Tibial artery (tissue), 4 donors: ENCODE data around the gene TCP11L2.

ENCODE experiments used
- DNase-seq, 2 donors: peaks; one replicate each; pipeline ENCODE4 v3.0.0-alpha.2; 2019
- H3K27ac ChIP-seq, 2 donors: fragments of 200-600 bp; sonication (generic) in 1 of 2; 1 replicate in 1 of 2; 2 replicates in 1 of 2; pipeline ENCODE4 v1.5.1; 2018 to 2019; ENCODE audit warnings: mild to moderate bottlenecking in 1 of 2
- H3K27me3 ChIP-seq, 2 donors: fragments of 200-600 bp; sonication (generic) in 1 of 2; one replicate each; pipeline versions ENCODE4 v1.5.1 to v1.6.0; 2016 to 2019
- H3K36me3 ChIP-seq, 3 donors: fragments of 200-600 bp; sonication (generic) in 2 of 3; one replicate each; pipeline ENCODE4 v1.5.1; 2016 to 2019; ENCODE audit warnings: mild to moderate bottlenecking in 2 of 3
- H3K4me1 ChIP-seq, 4 donors: fragments of 200-600 bp; sonication (generic) in 2 of 4; 1 replicate in 3 of 4; 2 replicates in 1 of 4; pipeline ENCODE4 v1.5.1; 2016 to 2019
- H3K4me3 ChIP-seq, 2 donors: fragments of 200-600 bp; sonication (generic) in 1 of 2; 1 replicate in 1 of 2; 2 replicates in 1 of 2; pipeline ENCODE4 v1.5.1; 2018 to 2019; ENCODE audit warnings: mild to moderate bottlenecking in 2 of 2
- H3K9me3 ChIP-seq, 3 donors: fragments of 200-600 bp; sonication (generic) in 1 of 3; one replicate each; pipeline ENCODE4 v1.5.1; 2016 to 2019
- CTCF ChIP-seq, 2 experiments: fragments of 200-600 bp in 1 of 2; fragments of 450-650 bp in 1 of 2; IDR thresholded peaks; one replicate each; pipeline ENCODE4 v1.5.1; 2017 to 2019; ENCODE audit warnings: antibody characterized with exemption in 2 of 2, mild to moderate bottlenecking in 1 of 2, moderate library complexity in 1 of 2
- intact Hi-C: fragments of 100-400 bp; cut with DNase I; formaldehyde crosslinking; loops from one replicate; pipeline ENCODE4 v1.15.0; 2023; ENCODE audit warnings: low total_unique reads

Gene TCP11L2

GRCh38 chr12:106271575-106272505 lies 30.7 kb upstream of the TCP11L2 start:
- no peak for TF ChIP-seq CTCF (IDR thresholded peaks at IDR 0.05)
- H3K27ac ChIP-seq = no peak overlapping the region
- no peak for DNase-seq
- H3K9me3 ChIP-seq = no peaks in the 10 kb centered on the region
- no peak overlapping the region for H3K4me3 ChIP-seq
- H3K27me3 ChIP-seq = no peaks in the 10 kb centered on the region
- intact Hi-C loops = no loop called here
- no peaks in the 10 kb centered on the region for H3K4me1 ChIP-seq
- H3K36me3 ChIP-seq = no peaks in the 10 kb centered on the region

- TF ChIP-seq CTCF (IDR thresholded peaks at IDR 0.05) = no peak
- intact Hi-C loops = no loop called here
- H3K4me3 ChIP-seq = no peak overlapping the region
- H3K27ac ChIP-seq = no peak overlapping the region
- H3K27me3 ChIP-seq = no peaks in the 10 kb centered on the region
- no peaks in the 10 kb centered on the region for H3K36me3 ChIP-seq
- DNase-seq = no peak
- no peaks in the 10 kb centered on the region for H3K4me1 ChIP-seq
- no peaks in the 10 kb centered on the region for H3K9me3 ChIP-seq
These were observed 29.0 kb upstream of the TCP11L2 start for GRCh38 chr12:106273491-106273890.

- DNase-seq = no peak
- no peaks in the 10 kb centered on the region for H3K36me3 ChIP-seq
- H3K27me3 ChIP-seq = no peaks in the 10 kb centered on the region
- no peak overlapping the region for H3K27ac ChIP-seq
- intact Hi-C loops = no loop called here
- H3K9me3 ChIP-seq = no peaks in the 10 kb centered on the region
- no peaks in the 10 kb centered on the region for H3K4me1 ChIP-seq
- TF ChIP-seq CTCF (IDR thresholded peaks at IDR 0.05) = no peak
- no peak overlapping the region for H3K4me3 ChIP-seq
These were observed 28.5 kb upstream of the TCP11L2 start for GRCh38 chr12:106274012-106274411.

GRCh38 chr12:106274575-106275121 lies 27.9 kb upstream of the TCP11L2 start:
- H3K36me3 ChIP-seq = no peaks in the 10 kb centered on the region
- H3K4me3 ChIP-seq = no peak overlapping the region
- H3K9me3 ChIP-seq = no peaks in the 10 kb centered on the region
- no peak overlapping the region for H3K27ac ChIP-seq
- DNase-seq = no peak
- no peaks in the 10 kb centered on the region for H3K4me1 ChIP-seq
- no peak for TF ChIP-seq CTCF (IDR thresholded peaks at IDR 0.05)
- H3K27me3 ChIP-seq = no peaks in the 10 kb centered on the region
- intact Hi-C loops = no loop called here

GRCh38 chr12:106275458-106275857 lies 27.1 kb upstream of the TCP11L2 start:
- no peaks in the 10 kb centered on the region for H3K4me1 ChIP-seq
- intact Hi-C loops = no loop called here
- TF ChIP-seq CTCF (IDR thresholded peaks at IDR 0.05) = no peak
- no peak for DNase-seq
- H3K9me3 ChIP-seq = no peaks in the 10 kb centered on the region
- no peak overlapping the region for H3K4me3 ChIP-seq
- no peak overlapping the region for H3K27ac ChIP-seq
- no peaks in the 10 kb centered on the region for H3K27me3 ChIP-seq
- H3K36me3 ChIP-seq = no peaks in the 10 kb centered on the region
